Adrenal gland (tissue), 12 donors: Measurements from ENCODE around the gene SDK1. TPM values are rescaled to one million over a fixed set of nuclear protein-coding genes. Genes with fewer than 3 reads are reported as not detected.

Source experiments
- DNase-seq, 7 donors: peaks; one replicate each; pipeline ENCODE4 v3.0.0-alpha.2; 2019 to 2020
- H3K27ac ChIP-seq, 5 donors: fragments of 200-600 bp; sonication (generic) in 4 of 5; 1 replicate in 3 of 5; 2 replicates in 2 of 5; pipeline versions ENCODE4 v1.5.1 to v1.8.0; 2016 to 2020; ENCODE audit warnings: mild to moderate bottlenecking in 1 of 5
- H3K27me3 ChIP-seq: fragments of 200-600 bp; 2 replicates; pipeline ENCODE4 v1.8.0; 2021
- H3K36me3 ChIP-seq, 2 donors: fragments of 200-600 bp; replicated peaks in 1 of 2; 1 replicate in 1 of 2; 2 replicates in 1 of 2; pipeline versions ENCODE4 v1.5.1 to v1.8.0; 2018 to 2022
- H3K4me1 ChIP-seq, 2 donors: fragments of 200-600 bp; replicated peaks in 1 of 2; 1 replicate in 1 of 2; 2 replicates in 1 of 2; pipeline versions ENCODE4 v1.5.1 to v1.8.0; 2018 to 2021
- H3K4me3 ChIP-seq, 4 donors: fragments of 200-600 bp; sonication (generic) in 3 of 4; one replicate each; pipeline ENCODE4 v1.5.1; 2016 to 2018
- H3K9me3 ChIP-seq, 3 donors: fragments of 200-600 bp; sonication (generic) in 1 of 3; replicated peaks in 1 of 3; 1 replicate in 2 of 3; 2 replicates in 1 of 3; pipeline versions ENCODE4 v1.5.1 to v1.8.0; 2016 to 2021
- CTCF ChIP-seq, 6 experiments: fragments of 450-650 bp in 4 of 6; fragments of 200-600 bp in 2 of 6; sonication (generic) in 1 of 6; IDR thresholded peaks; 1 replicate in 5 of 6; 2 replicates in 1 of 6; pipeline versions ENCODE4 v1.5.1 to v1.8.0; 2016 to 2021; ENCODE audit warnings: antibody characterized with exemption in 6 of 6, mild to moderate bottlenecking in 2 of 6, moderate library complexity in 1 of 6
- POLR2A ChIP-seq, 2 donors: fragments of 450-650 bp; IDR thresholded peaks; one replicate each; pipeline ENCODE4 v1.6.1; 2017; ENCODE audit warnings: antibody characterized with exemption in 2 of 2, mild to moderate bottlenecking in 2 of 2, moderate library complexity in 1 of 2
- WGBS, 4 donors: extraction: QIAGEN DNeasy Blood & Tissue Kit in 2 of 4; methylation state at CpG; one replicate each; pipeline versions ENCODE4 v1.1.5 to v1.1.7; 2013 to 2017; 5-methylcytosine and 5-hydroxymethylcytosine counted together
- intact Hi-C, 2 donors: fragments of 100-400 bp; cut with DNase I; formaldehyde crosslinking; loops; one replicate each; pipeline versions ENCODE4 v1.14.1 to v1.15.0; 2022 to 2023
- polyA plus RNA-seq, 3 donors: library from polyadenylated mRNA; stranded (reverse); fragments of 200-250 nt in 2 of 3; fragments of 350-450 nt in 1 of 3; fragmentation: Illumina TruSeq in 1 of 3; extraction: RNeasy Lipid Tissue Mini Kit (QIAGEN cat#74804) in 1 of 3; gene quantifications; one replicate each; pipeline ENCODE4 v1.2.3, GENCODE V29; 2013 to 2014
- total RNA-seq, 9 donors: library from RNA; depleted of rRNA in 4 of 9; stranded (reverse); fragments of >200 nt in 4 of 9; fragments of 120-200 nt in 1 of 9; fragmentation: NEBNext Ultra II Directional in 1 of 9; extraction: Animal tissue kit (Norgen Biotek cat#: 25700) in 1 of 9; gene quantifications; one replicate each; pipeline versions ENCODE4 v1.1.0 to v1.2.4, GENCODE V29; 2013 to 2023
- donor health status: healthy with polysubstance abuse.
- donor health status: Bipolar disorder and iron deficiency.
- donor health status: DM: yes; HTN: yes; CAD: no.
- donor health status: DM: no; HTN: no; CAD: no.
- donor health status: DM: no; HTN: no; CAD: no.
- donor health status: DM: yes; HTN: yes; CAD: no.

SDK1 gene
- total and polyA plus RNA-seq, 12 donors = 0.50 to 3.6 (median 1.5) TPM

- no peak for TF ChIP-seq CTCF (IDR thresholded peaks at IDR 0.05)
- TF ChIP-seq POLR2A (IDR thresholded peaks at IDR 0.05) = no peak
- Histone ChIP-seq H3K27me3 (no peaks in the 10 kb centered on the region), H3K27ac (no peak overlapping the region), H3K4me3 (no peak overlapping the region), H3K4me1 (no peaks in the 10 kb centered on the region), H3K9me3 (no peaks in the 10 kb centered on the region), H3K36me3 (no peaks in the 10 kb centered on the region)
- no peak for DNase-seq
- intact Hi-C loops = no loop called here
- 43 to 60% (median 51%) methylated on average over 4 of the region's 4 CpGs for WGBS, 4 donors
These were observed 125.0 kb downstream of the SDK1 start for GRCh38 chr7:3426064-3426463.

GRCh38 chr7:3427957-3428356, 126.9 kb downstream of the SDK1 start:
- no peak for DNase-seq
- TF ChIP-seq POLR2A (IDR thresholded peaks at IDR 0.05) = no peak
- no peak for TF ChIP-seq CTCF (IDR thresholded peaks at IDR 0.05)
- WGBS, 4 donors = 79 to 92% (median 88%) methylated on average over 1 of the region's 1 CpG
- Histone ChIP-seq H3K27ac (no peak overlapping the region), H3K9me3 (no peaks in the 10 kb centered on the region), H3K36me3 (no peaks in the 10 kb centered on the region), H3K27me3 (no peaks in the 10 kb centered on the region), H3K4me1 (no peaks in the 10 kb centered on the region), H3K4me3 (no peak overlapping the region)
- intact Hi-C loops = no loop called here

- Histone ChIP-seq H3K9me3 (no peaks in the 10 kb centered on the region), H3K36me3 (no peaks in the 10 kb centered on the region), H3K4me1 (no peaks in the 10 kb centered on the region), H3K27ac (no peak overlapping the region), H3K27me3 (no peaks in the 10 kb centered on the region), H3K4me3 (no peak overlapping the region)
- intact Hi-C loops = no loop called here
- WGBS, 4 donors = 68 to 87% (median 84%) methylated on average over 4 of the region's 4 CpGs
- no peak for DNase-seq
- TF ChIP-seq CTCF (IDR thresholded peaks at IDR 0.05) = no peak
- no peak for TF ChIP-seq POLR2A (IDR thresholded peaks at IDR 0.05)
These were observed 128.9 kb downstream of the SDK1 start for GRCh38 chr7:3429981-3430380.

GRCh38 chr7:3430588-3430987, 129.5 kb downstream of the SDK1 start:
- Histone ChIP-seq H3K27ac (no peak overlapping the region), H3K4me3 (no peak overlapping the region), H3K36me3 (no peaks in the 10 kb centered on the region), H3K9me3 (no peaks in the 10 kb centered on the region), H3K4me1 (no peaks in the 10 kb centered on the region), H3K27me3 (no peaks in the 10 kb centered on the region)
- intact Hi-C loops = no loop called here
- no peak for TF ChIP-seq POLR2A (IDR thresholded peaks at IDR 0.05)
- no peak for TF ChIP-seq CTCF (IDR thresholded peaks at IDR 0.05)
- 70 to 86% (median 78%) methylated on average over 7 of the region's 7 CpGs for WGBS, 4 donors
- no peak for DNase-seq
